Chondrocyte (in vitro differentiated cells): ENCODE results near the gene DENND1A. TPM values are rescaled to one million over a fixed set of nuclear protein-coding genes. Genes with fewer than 3 reads are reported as not detected.

Experiments
- DNase-seq: peaks from one replicate; pipeline ENCODE4 v3.0.0; 2021; ENCODE audit warnings: mixed read lengths, low spot score
- H3K27ac Mint-ChIP-seq: one replicate; pipeline ENCODE4 v1.8.0; 2021; ENCODE audit warnings: mild to moderate bottlenecking, moderate library complexity, mixed read lengths; ENCODE audit not compliant: unreplicated experiment
- H3K27me3 Mint-ChIP-seq: 2 replicates; pipeline ENCODE4 v1.8.0; 2021; ENCODE audit warnings: low read depth, mixed read lengths
- H3K36me3 Mint-ChIP-seq: 2 replicates; pipeline ENCODE4 v1.8.0; 2021; ENCODE audit warnings: low read depth, mixed read lengths
- H3K4me1 Mint-ChIP-seq: 2 replicates; pipeline ENCODE4 v1.8.0; 2021; ENCODE audit warnings: low read depth, mild to moderate bottlenecking, mixed read lengths
- H3K4me3 Mint-ChIP-seq: one replicate; pipeline ENCODE4 v1.8.0; 2021; ENCODE audit warnings: mild to moderate bottlenecking, moderate library complexity, mixed read lengths; ENCODE audit not compliant: unreplicated experiment
- H3K9me3 Mint-ChIP-seq: 2 replicates; pipeline ENCODE4 v1.8.0; 2021; ENCODE audit warnings: low read depth, mixed read lengths
- CTCF ChIP-seq: fragments of 200-600 bp; sonication (generic); IDR thresholded peaks from 2 replicates; pipeline ENCODE4 v1.5.0; 2021; ENCODE audit warnings: antibody characterized with exemption, mild to moderate bottlenecking, moderate library complexity
- total RNA-seq: library from RNA; stranded (reverse); gene quantifications from 3 replicates; pipeline ENCODE4 v1.2.1, GENCODE V29; 2021

Gene DENND1A
- total RNA-seq, 1 donor from 2014 or later: 15.3 TPM

GRCh38 chr9:123773783-123774182, 156.1 kb downstream of the DENND1A start:
- Mint-ChIP-seq H3K4me1 (no peaks in the 10 kb centered on the region), H3K9me3 (no peaks in the 10 kb centered on the region), H3K27me3 (no peaks in the 10 kb centered on the region), H3K36me3 (no peaks in the 10 kb centered on the region), H3K27ac (no peak overlapping the region), H3K4me3 (no peak overlapping the region)
- no peak for TF ChIP-seq CTCF
- DNase-seq: no peak

GRCh38 chr9:123772967-123773366, 157.0 kb downstream of the DENND1A start:
- DNase-seq: no peak
- no peak for TF ChIP-seq CTCF
- Mint-ChIP-seq H3K9me3 (no peaks in the 10 kb centered on the region), H3K27me3 (no peaks in the 10 kb centered on the region), H3K27ac (no peak overlapping the region), H3K4me3 (no peak overlapping the region), H3K4me1 (no peaks in the 10 kb centered on the region), H3K36me3 (no peaks in the 10 kb centered on the region)

- Mint-ChIP-seq H3K4me1 (no peaks in the 10 kb centered on the region), H3K9me3 (no peaks in the 10 kb centered on the region), H3K27ac (no peak overlapping the region), H3K4me3 (no peak overlapping the region), H3K36me3 (no peaks in the 10 kb centered on the region), H3K27me3 (no peaks in the 10 kb centered on the region)
- TF ChIP-seq CTCF: no peak
- no peak for DNase-seq
Observed at GRCh38 chr9:123772374-123772773, 157.6 kb downstream of the DENND1A start.

GRCh38 chr9:123771690-123772089, 158.2 kb downstream of the DENND1A start:
- Mint-ChIP-seq H3K27ac (no peak overlapping the region), H3K4me3 (no peak overlapping the region), H3K27me3 (no peaks in the 10 kb centered on the region), H3K4me1 (no peaks in the 10 kb centered on the region), H3K36me3 (no peaks in the 10 kb centered on the region), H3K9me3 (no peaks in the 10 kb centered on the region)
- no peak for DNase-seq
- no peak for TF ChIP-seq CTCF

GRCh38 chr9:123769719-123770118, 160.2 kb downstream of the DENND1A start:
- Mint-ChIP-seq H3K4me1 (no peaks in the 10 kb centered on the region), H3K36me3 (no peaks in the 10 kb centered on the region), H3K27me3 (no peaks in the 10 kb centered on the region), H3K9me3 (no peaks in the 10 kb centered on the region), H3K27ac (no peak overlapping the region), H3K4me3 (no peak overlapping the region)
- no peak for TF ChIP-seq CTCF
- DNase-seq: no peak
